Suprapubic skin (tissue), 4 donors: ENCODE results near the gene MED25. TPM values are rescaled to one million over a fixed set of nuclear protein-coding genes. Genes with fewer than 3 reads are reported as not detected.

ENCODE experiments used
- DNase-seq, 2 donors: peaks; one replicate each; pipeline ENCODE4 v3.0.0-alpha.2; 2019; ENCODE audit warnings: low spot score in 2 of 2
- H3K27ac ChIP-seq: fragments of 200-600 bp; sonication (generic); one replicate; pipeline ENCODE4 v1.5.1; 2019
- H3K27me3 ChIP-seq: fragments of 200-600 bp; sonication (generic); one replicate; pipeline ENCODE4 v1.5.1; 2019
- H3K36me3 ChIP-seq: fragments of 200-600 bp; sonication (generic); one replicate; pipeline ENCODE4 v1.5.1; 2019
- H3K4me1 ChIP-seq: fragments of 200-600 bp; sonication (generic); one replicate; pipeline ENCODE4 v1.5.1; 2019
- H3K4me3 ChIP-seq: fragments of 200-600 bp; sonication (generic); one replicate; pipeline ENCODE4 v1.5.1; 2019; ENCODE audit warnings: mild to moderate bottlenecking
- H3K9me3 ChIP-seq: fragments of 200-600 bp; sonication (generic); one replicate; pipeline ENCODE4 v1.5.1; 2019
- CTCF ChIP-seq, 2 donors: fragments of 200-600 bp in 1 of 2; fragments of 450-650 bp in 1 of 2; sonication (generic) in 1 of 2; IDR thresholded peaks; one replicate each; pipeline ENCODE4 v1.5.1; 2016 to 2019; ENCODE audit warnings: antibody characterized with exemption in 2 of 2, mild to moderate bottlenecking in 1 of 2, moderate library complexity in 1 of 2
- EP300 ChIP-seq: sonication (generic); formaldehyde crosslinking; IDR thresholded peaks from one replicate; pipeline ENCODE4 v1.6.1; 2017; ENCODE audit warnings: antibody characterized with exemption
- POLR2A ChIP-seq, 2 donors: fragments of 450-650 bp; IDR thresholded peaks; one replicate each; pipeline ENCODE4 v1.6.1; 2017; ENCODE audit warnings: antibody characterized with exemption in 2 of 2, mild to moderate bottlenecking in 2 of 2, moderate library complexity in 2 of 2
- POLR2AphosphoS5 ChIP-seq, 3 donors: sonication (generic); formaldehyde crosslinking; IDR thresholded peaks; one replicate each; pipeline ENCODE4 v1.6.1; 2017; ENCODE audit warnings: antibody characterized with exemption in 3 of 3
- WGBS: methylation state at CpG from one replicate; pipeline ENCODE4 v1.1.5; 2018; 5-methylcytosine and 5-hydroxymethylcytosine counted together
- total RNA-seq, 4 donors: library from RNA; depleted of rRNA; stranded (reverse); fragments of >200 nt; gene quantifications; one replicate each; pipeline ENCODE4 v1.1.0, GENCODE V29; 2016

Gene MED25
- total RNA-seq, 4 donors from 2014 or later = 32.2 to 60.3 (median 40.8) TPM

GRCh38 chr19:49840321-49840720, 22.2 kb downstream of the MED25 start:
- 88% methylated on average over 11 of the region's 11 CpGs for WGBS
- TF ChIP-seq POLR2AphosphoS5 (IDR thresholded peaks at IDR 0.05) (no peak), POLR2A (IDR thresholded peaks at IDR 0.05) (no peak), EP300 (no peak)
- no peak for DNase-seq
- Histone ChIP-seq H3K9me3 (no peaks in the 10 kb centered on the region), H3K4me3 (no peak overlapping the region), H3K36me3 (peaks cover 32% of the 10 kb centered on the region), H3K4me1 (no peaks in the 10 kb centered on the region), H3K27ac (no peak overlapping the region), H3K27me3 (no peaks in the 10 kb centered on the region)

- Histone ChIP-seq H3K27me3 (no peaks in the 10 kb centered on the region), H3K27ac (no peak overlapping the region), H3K4me3 (no peak overlapping the region), H3K9me3 (no peaks in the 10 kb centered on the region), H3K4me1 (no peaks in the 10 kb centered on the region), H3K36me3 (peaks cover 27% of the 10 kb centered on the region)
- no peak for DNase-seq
- TF ChIP-seq EP300 (no peak), CTCF (IDR thresholded peaks at IDR 0.05) (no peak), POLR2AphosphoS5 (IDR thresholded peaks at IDR 0.05) (no peak), POLR2A (IDR thresholded peaks at IDR 0.05) (no peak)
- WGBS = 89% methylated on average over 17 of the region's 17 CpGs
Measured at GRCh38 chr19:49840736-49841249, 22.7 kb downstream of the MED25 start.

- no peaks in the 10 kb centered on the region for H3K9me3 ChIP-seq
- TF ChIP-seq POLR2A (IDR thresholded peaks at IDR 0.05) = no peak
- TF ChIP-seq POLR2AphosphoS5 (IDR thresholded peaks at IDR 0.05) = no peak
- no peak for TF ChIP-seq EP300
- H3K27me3 ChIP-seq = no peaks in the 10 kb centered on the region
- peaks cover 4% of the 10 kb centered on the region for H3K4me1 ChIP-seq
- WGBS = 74% methylated on average over 3 of the region's 3 CpGs
- DNase-seq = no peak
- peaks cover 8% of the 10 kb centered on the region for H3K36me3 ChIP-seq
- H3K27ac ChIP-seq = no peak overlapping the region
- H3K4me3 ChIP-seq = no peak overlapping the region
Measured at GRCh38 chr19:49843265-49843664, 25.2 kb downstream of the MED25 start.

DNA sequence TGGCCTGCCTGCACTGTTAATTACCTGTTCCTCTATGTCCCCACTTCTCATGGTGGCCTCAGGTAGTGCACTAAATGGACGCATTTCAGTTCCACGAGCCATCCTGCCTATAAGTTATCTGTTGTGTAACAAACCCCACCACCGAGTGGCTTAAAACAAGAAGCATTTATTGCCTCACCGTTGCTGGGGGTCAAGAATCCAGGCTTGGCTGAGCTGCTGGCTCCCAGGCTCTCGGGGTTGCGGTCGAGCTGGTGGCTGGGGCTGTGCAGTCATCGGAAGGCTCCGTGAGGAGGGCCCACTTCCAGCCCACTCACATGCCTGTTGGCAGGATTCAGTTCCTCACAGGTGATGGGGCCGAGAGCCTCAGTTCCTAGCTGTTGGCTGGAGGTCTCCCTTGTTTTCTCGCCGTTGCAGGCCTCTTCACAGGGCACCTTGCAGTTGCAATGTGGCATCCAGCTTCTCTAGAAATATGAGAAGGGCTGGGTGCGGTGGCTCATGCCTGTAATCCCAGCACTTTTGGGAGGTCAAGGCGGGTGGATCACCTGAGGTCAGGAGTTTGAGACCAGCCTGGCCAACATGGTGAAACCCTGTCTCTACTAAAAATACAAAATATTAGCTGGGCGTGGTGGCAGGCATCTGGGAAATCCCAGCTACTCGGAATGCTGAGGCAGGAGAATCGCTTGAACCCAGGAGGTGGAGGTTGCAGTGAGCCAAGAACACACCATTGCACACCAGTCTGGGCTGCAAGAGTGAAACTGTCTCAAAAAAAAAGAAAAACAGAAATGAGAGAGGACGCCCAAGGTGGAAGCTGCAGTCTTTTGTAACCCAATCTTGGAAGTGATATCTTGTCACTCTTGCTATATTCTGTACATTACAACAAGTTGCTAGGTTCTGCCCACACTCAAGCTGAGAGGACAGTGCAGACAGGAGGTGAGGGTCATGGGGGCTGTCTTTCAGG, 26.3 kb downstream of the MED25 start:
- WGBS = 74% methylated on average over 13 of the region's 18 CpGs
- Histone ChIP-seq H3K27me3 (no peaks in the 10 kb centered on the region), H3K4me1 (peaks cover 4% of the 10 kb centered on the region), H3K4me3 (no peak overlapping the region), H3K27ac (no peak overlapping the region), H3K36me3 (peaks cover 4% of the 10 kb centered on the region), H3K9me3 (no peaks in the 10 kb centered on the region)
- TF ChIP-seq CTCF (IDR thresholded peaks at IDR 0.05) (no peak), POLR2AphosphoS5 (IDR thresholded peaks at IDR 0.05) (no peak), POLR2A (IDR thresholded peaks at IDR 0.05) (no peak), EP300 (no peak)
- DNase-seq = no peak

GRCh38 chr19:49845414-49845813, 27.3 kb downstream of the MED25 start:
- no peak overlapping the region for H3K4me3 ChIP-seq
- peaks cover 13% of the 10 kb centered on the region for H3K4me1 ChIP-seq
- H3K9me3 ChIP-seq = no peaks in the 10 kb centered on the region
- 44% methylated on average over 3 of the region's 3 CpGs for WGBS
- H3K36me3 ChIP-seq = no peaks in the 10 kb centered on the region
- no peaks in the 10 kb centered on the region for H3K27me3 ChIP-seq
- no peak overlapping the region for H3K27ac ChIP-seq
- DNase-seq = no peak
- no peak for TF ChIP-seq EP300
- TF ChIP-seq POLR2A (IDR thresholded peaks at IDR 0.05) = no peak
- no peak for TF ChIP-seq CTCF (IDR thresholded peaks at IDR 0.05)
- TF ChIP-seq POLR2AphosphoS5 (IDR thresholded peaks at IDR 0.05) = no peak

GRCh38 chr19:49846408-49846807, 28.3 kb downstream of the MED25 start:
- H3K9me3 ChIP-seq = no peaks in the 10 kb centered on the region
- WGBS = 77% methylated on average over 5 of the region's 5 CpGs

More at GRCh38 chr19:49846408-49846807, 28.3 kb downstream of the MED25 start:
- TF ChIP-seq CTCF (IDR thresholded peaks at IDR 0.05) (no peak), POLR2AphosphoS5 (IDR thresholded peaks at IDR 0.05) (no peak), POLR2A (IDR thresholded peaks at IDR 0.05) (no peak)
- Histone ChIP-seq H3K4me1 (peaks cover 14% of the 10 kb centered on the region), H3K4me3 (no peak overlapping the region), H3K27ac (no peak overlapping the region), H3K36me3 (no peaks in the 10 kb centered on the region), H3K27me3 (no peaks in the 10 kb centered on the region)
- no peak for DNase-seq
